Lower leg skin (tissue), 3 donors: ENCODE results near the gene OSBP.

ENCODE experiments used
- POLR2A ChIP-seq, 2 donors: fragments of 450-650 bp; IDR thresholded peaks; one replicate each; pipeline ENCODE4 v1.6.1; 2016 to 2017; ENCODE audit warnings: antibody characterized with exemption in 2 of 2, mild to moderate bottlenecking in 1 of 2, moderate library complexity in 1 of 2
- TF ChIP-seq, protein P1 (sequence below), 3 donors: fragments of 450-650 bp; IDR thresholded peaks; one replicate each; pipeline ENCODE4 v1.5.1; 2016; ENCODE audit warnings: antibody characterized with exemption in 3 of 3, mild to moderate bottlenecking in 3 of 3, moderate library complexity in 2 of 3

DNA sequence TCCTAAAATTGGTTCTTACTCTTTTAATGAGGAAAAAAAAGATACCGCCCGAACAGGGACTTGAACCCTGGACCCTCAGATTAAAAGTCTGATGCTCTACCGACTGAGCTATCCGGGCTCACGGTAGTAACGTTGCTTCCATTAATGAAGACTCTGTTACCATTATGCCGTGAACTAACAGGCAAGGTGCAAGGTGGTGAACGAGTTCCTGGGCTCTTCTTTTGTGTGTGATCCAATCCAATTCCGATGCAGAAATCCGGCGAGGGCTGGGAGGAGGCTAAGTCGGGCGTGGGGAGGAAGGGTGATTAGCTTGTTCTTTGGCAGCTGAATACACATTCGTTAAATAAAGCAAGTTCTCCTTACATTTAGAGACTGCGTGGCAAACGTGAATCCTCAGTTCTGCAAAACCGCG lies 55.3 kb downstream of the OSBP start:
- TF ChIP-seq, protein P1, sequence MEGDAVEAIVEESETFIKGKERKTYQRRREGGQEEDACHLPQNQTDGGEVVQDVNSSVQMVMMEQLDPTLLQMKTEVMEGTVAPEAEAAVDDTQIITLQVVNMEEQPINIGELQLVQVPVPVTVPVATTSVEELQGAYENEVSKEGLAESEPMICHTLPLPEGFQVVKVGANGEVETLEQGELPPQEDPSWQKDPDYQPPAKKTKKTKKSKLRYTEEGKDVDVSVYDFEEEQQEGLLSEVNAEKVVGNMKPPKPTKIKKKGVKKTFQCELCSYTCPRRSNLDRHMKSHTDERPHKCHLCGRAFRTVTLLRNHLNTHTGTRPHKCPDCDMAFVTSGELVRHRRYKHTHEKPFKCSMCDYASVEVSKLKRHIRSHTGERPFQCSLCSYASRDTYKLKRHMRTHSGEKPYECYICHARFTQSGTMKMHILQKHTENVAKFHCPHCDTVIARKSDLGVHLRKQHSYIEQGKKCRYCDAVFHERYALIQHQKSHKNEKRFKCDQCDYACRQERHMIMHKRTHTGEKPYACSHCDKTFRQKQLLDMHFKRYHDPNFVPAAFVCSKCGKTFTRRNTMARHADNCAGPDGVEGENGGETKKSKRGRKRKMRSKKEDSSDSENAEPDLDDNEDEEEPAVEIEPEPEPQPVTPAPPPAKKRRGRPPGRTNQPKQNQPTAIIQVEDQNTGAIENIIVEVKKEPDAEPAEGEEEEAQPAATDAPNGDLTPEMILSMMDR (IDR thresholded peaks at IDR 0.05), result peak in 1 of 3 donors; percentile 12
- TF ChIP-seq POLR2A (IDR thresholded peaks at IDR 0.05), result no peak
